ENCODE measurements around the gene CNOT11. TPM values are rescaled to one million over a fixed set of nuclear protein-coding genes. Genes with fewer than 3 reads are reported as not detected.
"Not testable (repeated sequence)": the region's sequence is repeated elsewhere in the genome, so short reads cannot be mapped to it uniquely, and the experiment has no call there.

CNOT11 gene
- total RNA-seq, 1 donor from 2014 or later = 28.7 TPM

DNA sequence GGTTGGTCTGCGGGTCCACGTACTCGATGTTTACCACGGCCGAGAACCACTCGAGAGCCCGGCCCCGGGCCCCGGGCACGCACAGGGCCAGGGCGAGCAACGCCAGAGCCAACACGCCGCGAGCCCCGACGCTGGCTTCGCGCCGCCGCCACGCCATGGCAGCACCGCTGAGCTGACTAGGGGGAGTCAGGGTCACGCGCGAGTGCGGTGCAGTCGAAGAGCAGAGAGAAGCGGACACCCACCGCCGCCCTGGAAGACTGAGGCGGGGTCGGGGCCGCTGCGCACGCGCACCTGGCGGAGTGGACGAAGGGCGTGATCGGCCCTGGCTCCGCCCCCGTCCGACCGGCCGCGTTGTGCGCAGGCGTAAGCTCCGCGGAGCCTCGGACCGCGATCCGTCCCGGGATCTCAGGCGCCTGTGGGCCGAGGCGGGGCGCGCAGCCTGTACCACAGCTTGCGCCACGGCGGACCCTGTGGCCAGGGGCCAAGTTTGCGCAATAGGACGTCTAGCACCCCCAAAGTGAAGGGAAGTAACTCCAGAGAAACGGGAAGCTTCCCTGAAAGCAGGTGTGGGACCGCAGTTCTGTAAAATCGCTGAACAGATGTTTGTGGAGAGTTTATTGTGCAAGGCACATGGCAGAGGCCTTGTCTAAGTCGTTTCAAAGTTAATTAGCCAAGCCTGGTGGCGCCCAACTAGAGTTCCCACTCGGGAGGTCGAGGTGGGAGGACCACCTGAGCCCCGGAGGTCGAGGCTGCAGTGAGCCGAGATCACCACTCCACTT is 55.9 kb downstream of the CNOT11 start, which contains the start of gene RNF149:
RNF149 (minus strand) TSS at position 270 of the 779 bp plus-strand sequence; CDS start at position 157, 113 bp downstream.
- peak; percentile 99 for DNase-seq (ENCODE audit: low spot score)

DNA sequence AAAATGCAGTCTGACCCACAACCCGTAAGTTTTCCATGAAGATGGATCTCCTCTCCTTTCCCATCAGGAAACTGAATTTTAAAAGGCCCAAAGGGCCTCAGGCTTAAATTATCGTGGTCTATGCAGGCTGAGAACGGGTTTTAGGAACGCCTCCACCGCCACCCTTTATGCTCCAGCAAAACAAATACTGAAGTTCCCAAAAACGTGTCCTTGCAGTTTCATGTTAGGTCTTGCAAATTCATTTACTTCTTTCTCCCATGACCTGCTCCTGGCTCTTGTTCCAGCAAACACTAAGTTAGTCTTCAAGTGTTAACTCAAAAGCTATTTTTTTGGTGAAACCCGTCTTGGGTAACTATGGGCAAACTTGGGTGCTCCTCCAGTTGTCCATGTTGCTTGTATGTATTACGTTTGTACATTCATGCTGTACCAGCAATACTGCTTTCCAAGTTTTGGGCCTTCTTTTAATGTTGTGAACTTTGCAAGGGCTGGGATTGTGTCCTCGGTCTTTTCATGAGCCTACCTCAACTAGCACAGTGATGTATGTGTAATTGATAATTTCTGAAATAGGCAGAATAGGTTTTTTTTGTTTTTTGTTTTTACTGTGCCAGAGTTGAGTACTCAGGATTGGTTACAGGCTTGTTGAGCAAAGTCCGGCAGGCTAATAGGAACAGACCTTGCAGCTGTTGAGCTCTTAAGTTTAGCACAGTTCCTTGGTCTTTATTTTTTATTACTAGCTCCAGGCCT is 57.6 kb downstream of the CNOT11 start:
- no peak for DNase-seq (ENCODE audit: low spot score)

DNA sequence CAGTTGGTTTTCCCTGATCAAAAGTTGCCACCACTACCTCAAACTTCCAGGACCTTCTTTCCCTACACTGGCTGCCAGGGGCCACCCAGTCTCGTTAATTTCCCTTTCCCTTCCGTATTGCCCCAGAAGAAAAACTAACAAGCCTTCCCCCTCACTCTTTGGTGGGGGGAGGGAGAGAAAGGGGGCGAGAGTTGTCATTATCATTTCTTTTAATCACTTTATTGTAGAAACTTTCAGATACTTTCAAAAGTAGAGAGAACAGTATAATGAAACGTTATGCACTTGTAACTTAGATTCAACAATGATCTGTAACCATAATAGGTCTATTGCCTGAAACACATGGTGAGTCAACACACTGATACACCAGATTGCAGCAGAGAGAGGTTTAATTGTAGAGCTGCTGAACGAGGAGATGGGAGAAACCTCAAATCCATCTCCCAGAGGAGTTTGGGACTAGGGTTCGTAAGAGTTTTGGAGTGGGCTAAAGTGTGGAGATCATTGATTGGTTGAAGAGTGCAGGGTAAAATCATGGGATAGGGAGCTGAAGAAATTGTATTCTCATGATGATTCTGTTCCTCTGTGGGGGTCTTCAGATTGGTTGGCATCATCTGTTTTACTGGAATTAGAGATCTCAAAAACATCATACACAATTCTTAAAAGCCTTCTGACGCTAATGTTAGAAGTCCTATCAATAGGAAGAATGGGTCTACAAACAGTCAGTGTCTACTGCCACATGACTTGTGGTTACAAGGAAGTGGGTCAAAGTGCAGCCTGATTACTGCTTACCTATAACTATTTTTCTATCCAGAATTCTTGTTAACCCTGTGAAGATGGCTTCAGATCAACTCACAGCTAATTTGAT is 58.4 kb downstream of the CNOT11 start:
- no peak for DNase-seq (ENCODE audit: low spot score)

DNA sequence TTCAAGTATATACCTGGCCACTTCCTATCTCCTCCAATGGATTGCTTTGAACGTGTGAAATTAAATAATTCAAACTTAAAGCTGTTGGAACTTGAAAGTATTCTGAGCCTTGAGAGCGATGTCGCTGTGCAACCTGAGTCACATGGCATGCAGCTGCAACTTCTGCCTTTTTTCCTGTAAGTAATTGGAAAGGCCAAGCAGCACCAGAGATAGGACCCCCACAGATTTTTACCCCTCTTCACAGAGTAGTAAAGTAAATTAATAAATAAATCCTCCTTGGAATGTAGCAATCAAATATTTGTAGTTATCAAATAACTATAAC is 59.0 kb downstream of the CNOT11 start:
- no peak for DNase-seq (ENCODE audit: low spot score)

DNA sequence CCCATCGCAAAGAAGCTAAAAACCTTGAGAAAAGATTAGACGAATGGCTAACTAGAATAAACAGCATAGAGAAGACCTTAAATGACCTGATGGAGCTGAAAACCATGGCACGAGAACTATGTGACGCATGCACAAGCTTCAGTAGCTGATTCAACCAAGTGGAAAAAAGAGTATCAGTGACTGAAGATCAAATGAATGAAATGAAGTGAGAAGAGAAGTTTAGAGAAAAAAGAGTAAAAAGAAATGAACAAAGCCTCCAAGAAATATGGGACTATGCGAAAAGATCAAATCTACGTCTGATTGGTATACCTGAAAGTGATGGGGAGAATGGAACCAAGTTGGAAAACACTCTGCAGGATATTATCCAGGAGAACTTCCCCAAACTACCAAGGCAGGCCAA is 63.9 kb downstream of the CNOT11 start:
- not testable (repeated sequence) for DNase-seq (ENCODE audit: low spot score)

Small RNA genes within 50 kb of the gene (microRNA-seq; reads per million reads assigned to microRNA genes)
- gene MIR5696 (ENCODE audit: borderline number of aligned reads) = not detected

Other genes with a start within 250 kb of the CNOT11 start
- 21.3 TPM for gene TBC1D8, start 101.5 kb upstream of the CNOT11 start, total RNA-seq
- gene RNF149, start 55.8 kb downstream of the CNOT11 start, total RNA-seq = 105 TPM
- not detected for gene CREG2, start 134.6 kb downstream of the CNOT11 start, total RNA-seq
- gene RFX8, start 222.2 kb downstream of the CNOT11 start, total RNA-seq = 0.16 TPM